GM18861 (cell line): ENCODE results near the gene SGF29.
"Not testable (repeated sequence)": the region's sequence is repeated elsewhere in the genome, so short reads cannot be mapped to it uniquely, and the experiment has no call there.

Experiments
- ATAC-seq: cut with Tn5 transposase; IDR thresholded peaks from one replicate; pipeline ENCODE4 v1.9.1; 2021; ENCODE audit not compliant: unreplicated experiment

The SGF29 gene

DNA sequence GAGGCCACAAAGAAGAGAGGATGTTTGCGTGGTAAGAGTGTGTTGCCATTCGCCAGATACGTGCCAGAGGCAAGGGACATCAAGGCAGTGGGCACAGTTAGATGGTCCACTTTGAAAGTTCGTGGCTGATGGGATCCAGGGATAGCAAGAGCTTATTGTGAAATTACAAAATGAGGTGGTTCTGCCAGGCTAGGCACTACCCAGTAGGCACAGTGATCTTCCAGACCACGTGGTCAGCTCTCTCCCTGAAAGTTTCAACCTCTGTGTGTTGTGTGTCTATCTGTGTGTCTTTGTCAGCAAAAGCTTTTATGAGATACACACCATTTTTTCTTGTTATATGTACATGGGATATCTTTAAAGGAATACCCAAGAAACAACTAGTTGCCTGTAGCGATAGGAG, 9.5 kb downstream of the SGF29 start:
- ATAC-seq = no peak

DNA sequence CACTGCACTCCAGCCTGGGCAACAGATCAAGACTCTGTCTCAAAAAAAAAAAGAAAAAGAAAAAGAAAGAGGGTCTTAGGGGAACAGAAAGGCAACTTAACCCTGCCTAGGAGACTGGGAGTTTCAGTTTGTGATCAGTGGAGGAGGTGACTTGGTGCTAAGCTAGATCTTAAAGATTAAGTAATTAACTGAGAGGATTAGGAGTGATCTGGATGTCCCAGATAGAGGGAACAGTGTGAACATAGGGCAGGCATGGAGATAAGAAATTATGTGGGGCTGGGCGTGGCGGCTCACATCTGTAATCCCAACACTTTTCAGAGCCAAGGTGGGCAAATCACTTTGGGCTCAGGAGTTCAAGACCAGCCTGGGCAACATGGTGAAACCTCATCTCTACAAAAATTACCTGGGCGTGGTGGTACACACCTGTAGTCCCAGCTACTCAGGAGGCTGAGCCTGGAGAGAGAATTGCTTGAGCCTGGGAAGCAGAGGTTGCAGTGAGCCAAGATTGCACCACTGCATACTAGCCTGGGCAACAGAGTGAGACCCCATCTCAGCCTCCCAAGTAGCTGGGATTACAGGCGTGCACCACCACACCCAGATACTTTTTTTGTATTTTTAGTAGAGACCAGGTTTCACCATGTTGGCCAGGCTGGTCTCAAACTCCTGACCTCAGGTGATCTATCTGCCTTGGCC, 12.7 kb downstream of the SGF29 start:
- not testable (repeated sequence) for ATAC-seq

DNA sequence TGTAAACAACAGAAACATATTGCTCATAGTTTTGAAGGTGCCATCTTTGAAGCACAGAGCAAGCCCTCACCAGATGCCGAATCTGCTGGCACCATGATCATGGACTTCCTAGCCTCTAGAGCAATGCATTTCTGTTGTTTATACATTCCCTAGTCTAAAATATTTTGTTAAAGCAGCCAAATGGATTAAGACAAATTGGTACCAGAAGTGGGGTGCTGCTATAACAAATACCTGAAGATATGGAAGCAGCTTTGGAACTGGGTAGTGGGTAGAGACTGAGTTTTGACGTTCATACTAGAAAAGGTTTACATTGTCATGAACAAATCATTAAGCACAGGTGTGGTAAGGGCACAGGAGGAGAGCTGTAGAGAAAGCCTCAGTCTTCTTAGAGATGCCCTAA, 13.6 kb downstream of the SGF29 start:
- no peak for ATAC-seq

DNA sequence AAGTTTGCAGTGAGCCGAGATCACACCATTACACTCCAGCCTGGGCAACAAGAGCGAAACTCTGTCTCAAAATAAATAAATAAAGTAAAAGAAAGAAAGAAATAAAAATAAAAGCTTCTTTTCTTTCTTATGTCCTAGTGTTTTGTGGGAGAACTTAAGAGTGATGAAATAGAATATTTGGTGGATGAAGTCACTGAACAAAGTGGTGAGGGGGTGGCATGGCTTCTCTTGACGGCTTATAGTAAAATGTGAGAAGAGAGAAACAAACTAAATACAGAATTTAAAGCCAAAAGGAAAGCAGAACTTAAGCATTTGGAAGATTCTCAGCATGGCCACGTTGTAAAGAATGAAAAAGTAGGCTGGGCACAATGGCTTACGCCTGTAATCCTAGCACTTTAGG, 15.3 kb downstream of the SGF29 start:
- ATAC-seq = no peak

DNA sequence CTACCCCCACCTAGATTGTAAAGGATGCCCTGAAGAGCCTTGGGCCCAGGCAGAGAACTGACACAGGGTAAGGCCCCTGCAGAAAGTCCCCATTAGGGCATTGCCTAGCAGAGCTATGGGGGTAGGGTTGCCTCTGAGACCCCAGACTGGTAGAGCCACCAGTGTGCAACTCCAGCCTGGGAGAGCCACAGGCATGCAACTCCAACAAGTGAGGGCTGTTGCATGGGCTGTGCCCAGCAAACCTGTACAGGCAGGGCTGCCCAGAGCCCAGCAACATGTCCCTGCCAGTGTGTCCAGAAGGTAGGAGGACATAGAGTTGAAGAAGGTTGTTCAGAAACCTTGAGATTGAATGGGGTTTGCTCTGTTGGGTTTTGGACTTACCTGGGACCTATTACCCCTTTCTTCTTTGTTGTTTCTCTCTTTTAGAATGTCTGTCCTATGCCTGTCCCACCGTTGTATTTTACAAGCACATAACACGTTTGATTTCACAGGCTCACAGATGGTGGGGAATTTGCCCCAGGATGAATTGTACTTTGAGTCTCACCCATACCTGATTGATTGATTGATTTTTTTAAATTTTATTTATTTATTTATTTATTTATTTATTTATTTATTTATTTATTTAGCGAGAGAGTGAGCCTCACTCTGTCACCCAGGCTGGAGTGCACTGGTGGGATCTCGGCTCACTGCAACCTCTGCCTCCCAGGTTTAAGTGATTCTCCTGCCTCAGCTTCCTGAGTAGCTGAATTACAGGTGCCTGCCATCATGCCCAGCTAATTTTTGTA, 16.4 kb downstream of the SGF29 start:
- ATAC-seq = no peak

DNA sequence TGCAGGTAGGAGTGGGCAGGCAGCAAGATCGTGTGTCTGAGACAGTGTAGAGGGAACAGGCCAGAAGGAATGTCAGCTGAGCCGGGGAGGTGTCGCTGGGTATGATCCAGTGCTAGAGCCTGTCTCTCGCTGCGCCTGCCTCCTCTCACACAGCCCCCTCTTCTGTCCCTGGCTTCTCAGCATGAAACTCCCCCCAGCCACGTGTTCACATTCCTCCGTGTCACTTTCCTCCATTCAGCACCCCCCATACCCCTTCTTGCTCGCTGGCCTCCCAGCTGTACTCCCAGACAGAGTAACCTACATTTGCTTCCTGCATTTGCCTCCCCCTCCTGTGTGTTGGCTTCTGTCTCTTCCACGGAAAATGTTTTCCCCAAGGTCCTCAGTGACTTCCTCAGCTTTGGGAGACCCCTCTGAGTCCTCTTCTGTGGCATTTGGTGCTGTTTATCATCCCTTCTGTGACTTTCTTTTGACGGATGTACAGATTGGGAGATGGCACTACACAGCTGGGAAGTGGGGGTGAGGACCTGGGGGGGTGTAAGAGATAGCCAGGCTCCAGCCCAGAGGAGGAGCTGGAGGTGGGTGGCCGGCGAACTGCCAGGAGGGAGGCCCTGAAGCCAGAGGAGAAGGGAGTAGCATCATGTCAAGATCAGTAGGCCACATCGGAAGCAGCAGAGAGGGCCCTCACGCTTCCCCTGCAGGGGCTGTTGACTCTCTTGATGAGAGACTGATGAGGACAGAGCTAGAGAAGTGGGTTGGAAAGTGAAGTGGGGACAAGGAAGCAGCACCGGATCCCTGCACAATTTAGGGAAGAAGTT, 19.2 kb downstream of the SGF29 start:
- ATAC-seq = no peak

DNA sequence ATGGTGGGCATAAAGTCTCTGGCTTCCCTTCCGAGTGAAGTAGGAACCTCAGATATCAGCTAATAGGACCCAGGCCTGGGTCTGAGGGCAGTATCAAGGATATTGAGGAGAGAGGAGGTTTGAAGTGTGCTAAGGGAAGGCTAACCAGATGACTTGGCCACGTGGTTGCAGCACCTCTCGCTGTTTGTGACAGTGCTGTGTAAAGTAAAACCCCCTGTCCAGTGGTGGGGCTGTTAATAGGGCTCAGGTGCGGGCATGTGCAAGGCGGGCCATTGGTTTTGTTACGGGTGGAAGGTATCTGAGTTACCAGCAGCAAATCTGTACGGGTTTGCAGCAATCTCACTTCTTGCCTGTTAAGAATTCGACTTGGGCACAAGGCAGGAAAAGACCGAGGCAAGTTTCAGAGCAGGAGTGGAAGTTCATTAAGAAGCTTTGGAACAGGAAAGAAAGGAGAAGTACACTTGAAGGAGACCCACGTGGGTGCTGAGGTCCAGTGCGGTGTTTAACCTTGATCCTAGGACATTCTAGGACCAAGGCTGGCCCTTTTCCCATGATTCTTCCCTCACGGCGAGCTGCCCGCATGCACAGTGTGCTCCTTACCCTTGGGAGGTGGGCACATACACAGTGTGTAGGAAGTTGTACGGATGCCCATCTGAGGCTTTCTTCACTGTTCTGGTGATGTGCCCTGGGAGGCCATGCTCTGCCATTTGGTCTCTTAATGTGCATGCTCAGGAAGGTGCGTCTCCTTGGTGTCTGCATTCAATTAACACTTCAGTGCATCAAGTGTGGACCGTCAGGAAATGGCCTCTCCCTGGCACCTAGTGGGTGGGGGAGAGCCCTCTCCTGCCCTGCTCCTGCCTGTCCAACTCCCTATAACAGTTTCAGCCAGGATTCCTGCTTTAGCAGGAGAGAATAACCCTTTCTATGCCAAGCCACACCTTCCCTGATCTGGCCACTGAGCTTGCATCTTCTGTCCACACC, 20.3 kb downstream of the SGF29 start:
- no peak for ATAC-seq

DNA sequence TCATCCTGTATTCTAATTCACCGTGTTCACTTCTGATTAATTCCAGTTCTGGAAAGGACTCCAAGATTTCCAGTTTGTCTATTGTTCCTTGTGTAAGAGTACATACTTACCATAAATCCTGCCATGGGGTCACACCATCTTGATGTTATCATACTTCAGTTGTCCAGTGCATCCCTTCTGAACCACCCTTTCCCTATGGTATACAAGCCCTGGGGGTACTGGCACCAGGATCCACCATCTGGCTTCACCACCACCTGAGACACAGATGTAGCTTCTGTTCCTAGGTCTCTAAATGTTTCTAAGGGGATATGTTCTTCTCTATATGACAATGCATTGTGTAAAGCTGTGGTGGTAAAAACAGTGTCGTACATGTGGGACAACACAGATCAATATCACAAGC, 21.2 kb downstream of the SGF29 start:
- ATAC-seq = no peak

DNA sequence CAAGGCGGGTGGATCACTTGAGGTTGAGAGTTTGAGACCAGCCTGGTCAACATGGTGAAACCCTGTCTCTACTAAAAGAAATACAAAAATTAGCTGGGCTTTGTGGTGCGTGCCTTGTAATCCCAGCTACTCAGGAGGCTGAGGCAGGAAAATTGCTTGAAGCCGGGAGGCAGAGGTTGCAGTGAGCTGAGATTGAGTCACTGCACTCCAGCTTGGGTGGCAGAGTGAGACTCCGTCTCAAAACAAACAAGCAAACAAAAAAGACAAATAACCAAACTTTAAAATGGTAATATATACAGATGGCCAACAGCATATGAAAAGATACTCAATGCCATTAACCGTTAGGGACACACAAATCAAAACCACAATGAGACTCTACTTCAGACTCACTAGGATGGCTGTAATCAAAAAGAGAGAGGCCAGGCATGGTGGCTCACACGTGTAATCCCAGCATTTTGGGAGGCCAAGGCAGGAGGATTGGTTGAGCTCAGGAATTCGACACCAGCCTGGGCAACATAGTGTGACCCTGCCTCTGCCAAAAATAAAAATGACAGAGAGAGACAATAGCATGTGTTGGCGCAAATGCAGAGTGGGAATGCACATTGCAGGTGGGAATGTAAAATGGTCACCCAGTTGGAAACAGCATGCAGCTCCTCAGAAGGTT, 21.9 kb downstream of the SGF29 start:
- ATAC-seq = no peak

DNA sequence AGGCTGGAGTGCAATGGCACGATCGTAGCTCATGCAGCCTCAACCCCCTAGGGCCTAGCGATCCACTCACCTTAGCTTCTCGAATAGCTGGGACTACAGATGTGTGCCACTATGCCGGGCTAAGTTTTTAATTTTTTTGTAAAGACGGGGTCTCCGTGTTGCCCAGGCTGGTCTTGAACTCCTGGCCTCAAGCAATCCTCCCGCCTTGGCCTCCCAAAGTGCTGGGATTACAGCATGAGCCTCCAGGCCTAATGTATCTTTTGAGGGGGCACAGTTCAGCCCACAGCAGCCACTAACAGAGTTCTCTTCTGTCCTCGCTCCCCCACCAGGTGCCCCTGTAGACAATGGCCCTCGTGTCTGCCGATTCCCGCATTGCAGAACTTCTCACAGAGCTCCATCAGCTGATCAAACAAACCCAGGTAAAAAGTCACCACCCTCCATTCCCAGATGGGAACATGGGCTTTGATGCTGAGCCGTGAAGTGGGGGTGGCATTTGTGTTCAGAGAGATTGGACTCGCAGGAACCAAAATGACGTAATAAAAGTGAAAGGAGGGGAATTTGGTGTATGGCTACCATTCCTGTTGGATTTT, 27.1 kb downstream of the SGF29 start:
- ATAC-seq = no peak

DNA sequence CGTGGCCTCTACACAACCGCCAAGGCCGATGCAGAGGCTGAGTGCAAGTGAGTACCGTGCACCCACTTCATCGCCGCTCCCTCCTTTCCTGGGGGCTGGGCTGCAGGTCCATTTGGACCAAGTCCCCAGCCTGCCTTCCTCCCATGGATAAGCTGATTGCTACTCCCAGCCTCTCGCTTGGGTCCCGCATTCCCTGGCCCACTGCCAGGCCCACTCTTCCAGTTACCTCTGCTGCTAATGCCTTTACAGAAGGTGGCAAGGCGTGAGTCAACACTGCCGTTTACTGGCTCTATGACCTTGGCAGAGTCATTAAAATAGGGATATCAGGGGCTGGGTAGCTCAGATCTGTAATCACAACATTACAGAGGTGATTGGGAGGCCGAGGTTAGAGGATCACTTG, 32.0 kb downstream of the SGF29 start:
- no peak for ATAC-seq

DNA sequence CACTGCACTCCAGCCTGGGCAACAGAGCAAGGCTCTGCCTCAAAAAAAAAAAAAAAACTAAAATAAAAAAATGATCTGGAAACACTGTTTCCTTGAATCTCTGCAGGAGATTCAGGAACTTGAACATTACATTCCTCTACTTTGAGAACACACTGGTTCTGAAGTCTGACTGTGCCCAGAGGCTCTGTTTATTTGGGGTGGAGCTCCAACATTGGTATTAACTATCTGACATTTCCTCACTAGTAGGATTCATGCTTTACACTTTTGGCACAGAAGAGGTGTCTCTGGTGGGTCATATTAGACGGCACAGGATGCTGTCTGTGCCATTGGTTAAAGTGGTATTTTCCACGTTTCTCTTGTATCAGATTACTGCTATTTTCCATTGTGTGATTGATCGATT, 32.7 kb downstream of the SGF29 start:
- no peak for ATAC-seq

DNA sequence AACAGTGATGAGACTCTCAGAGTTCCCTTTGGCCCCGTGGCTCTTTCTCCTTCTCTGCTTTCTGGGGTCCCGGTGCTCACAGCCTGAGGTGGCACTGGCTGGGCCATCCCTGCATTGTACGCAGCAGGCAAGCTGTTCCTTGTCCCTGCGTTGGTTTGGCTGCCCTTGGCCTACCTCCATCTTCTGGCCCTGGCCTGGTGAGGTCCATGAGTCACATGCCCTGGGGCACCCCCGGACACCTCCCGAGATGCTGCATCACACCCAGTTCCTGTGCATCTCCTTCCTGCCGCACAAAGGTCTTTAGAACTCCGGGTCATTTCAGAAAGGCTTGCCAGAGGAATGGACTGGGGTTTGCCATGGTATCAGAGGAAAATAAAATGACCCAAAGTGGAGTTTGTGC, 33.7 kb downstream of the SGF29 start:
- ATAC-seq = no peak

DNA sequence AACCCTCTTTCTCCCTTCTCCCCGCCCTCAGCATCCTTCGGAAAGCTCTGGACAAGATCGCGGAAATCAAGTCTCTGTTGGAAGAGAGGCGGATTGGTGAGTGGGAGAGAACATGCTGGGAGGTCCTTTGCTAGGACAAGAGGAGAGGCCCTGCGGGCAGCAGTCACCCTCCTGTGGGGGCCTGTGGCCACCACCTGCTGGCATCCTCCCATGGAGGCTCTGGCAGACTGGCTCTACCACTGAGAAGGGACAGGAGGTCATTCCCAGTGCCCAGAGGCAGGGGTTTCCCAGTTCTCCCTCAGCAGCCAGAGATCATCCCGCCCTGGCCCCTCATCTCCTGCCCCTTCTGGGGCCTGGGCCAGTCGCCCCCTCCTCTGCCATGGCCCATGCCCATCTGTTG, 35.3 kb downstream of the SGF29 start:
- no peak for ATAC-seq

DNA sequence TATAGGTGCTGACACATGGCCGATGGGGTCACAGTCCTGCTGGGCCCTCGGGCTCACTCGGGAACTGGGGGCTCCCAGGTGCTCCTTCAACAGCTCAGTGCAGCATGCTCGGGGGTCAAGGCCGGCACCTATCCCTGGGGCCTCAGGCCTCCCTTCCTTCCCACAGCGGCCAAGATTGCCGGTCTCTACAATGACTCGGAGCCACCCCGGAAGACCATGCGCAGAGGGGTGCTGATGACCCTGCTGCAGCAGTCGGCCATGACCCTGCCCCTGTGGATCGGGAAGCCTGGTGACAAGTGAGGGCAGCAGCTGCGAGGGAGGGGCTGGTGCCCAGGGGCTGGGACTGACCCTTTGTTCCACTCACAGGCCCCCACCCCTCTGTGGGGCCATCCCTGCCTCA, 36.2 kb downstream of the SGF29 start:
- ATAC-seq = no peak

DNA sequence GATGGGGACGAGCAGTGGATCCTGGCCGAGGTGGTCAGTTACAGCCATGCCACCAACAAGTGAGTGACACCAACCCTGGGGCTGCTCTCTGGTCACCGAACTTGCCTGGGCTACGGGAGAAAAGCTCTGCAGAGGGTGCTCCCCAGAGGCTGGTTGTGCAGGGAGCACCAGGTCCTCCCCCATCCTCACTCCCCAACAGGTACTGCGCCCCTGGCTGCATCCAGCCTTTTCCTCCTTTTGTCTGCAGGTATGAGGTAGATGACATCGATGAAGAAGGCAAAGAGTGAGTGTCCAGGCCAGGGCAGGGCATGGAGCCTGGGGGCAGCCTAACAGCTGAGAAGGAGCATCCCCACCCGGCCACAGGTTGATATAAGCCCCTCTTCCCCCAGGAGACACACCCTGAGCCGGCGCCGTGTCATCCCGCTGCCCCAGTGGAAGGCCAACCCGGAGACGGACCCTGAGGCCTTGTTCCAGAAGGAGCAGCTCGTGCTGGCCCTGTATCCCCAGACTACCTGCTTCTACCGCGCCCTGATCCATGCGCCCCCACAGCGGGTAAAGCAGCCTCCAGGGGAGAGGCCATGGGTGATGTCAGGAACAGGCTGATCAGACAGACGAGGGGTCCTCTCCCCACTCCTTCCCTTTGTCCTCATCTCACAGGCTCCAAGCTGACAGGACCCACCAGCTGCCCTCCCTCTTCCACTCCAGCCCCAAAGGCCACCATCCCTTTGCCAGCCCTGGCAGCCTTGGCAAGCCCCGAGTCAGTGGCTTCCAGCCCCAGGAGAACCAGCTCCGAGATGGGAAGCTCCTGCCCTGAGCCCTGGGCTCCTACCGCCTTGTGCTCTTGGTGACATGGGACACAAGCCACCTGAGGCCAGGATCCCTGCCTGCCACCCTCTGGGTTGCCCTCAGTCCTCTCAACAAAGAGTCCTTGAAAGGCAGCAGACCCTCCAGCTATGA, 36.9 kb downstream of the SGF29 start:
- no peak for ATAC-seq

DNA sequence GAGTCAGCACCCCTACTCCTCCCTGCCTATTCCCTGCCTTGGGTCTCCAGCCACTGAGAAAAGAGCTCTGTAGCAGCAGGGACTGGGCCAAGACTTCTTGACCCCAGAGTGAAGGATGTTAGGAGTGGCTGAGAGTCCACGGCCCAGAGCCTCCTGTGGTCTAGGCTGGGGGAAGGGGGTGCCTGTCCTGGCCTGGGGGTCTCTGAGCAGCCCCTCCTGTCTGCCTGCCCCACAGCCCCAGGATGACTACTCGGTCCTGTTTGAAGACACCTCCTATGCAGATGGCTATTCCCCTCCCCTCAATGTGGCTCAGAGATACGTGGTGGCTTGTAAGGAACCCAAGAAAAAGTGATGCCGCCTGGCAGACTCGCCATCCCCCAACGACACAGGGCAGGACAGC, 37.6 kb downstream of the SGF29 start:
- ATAC-seq = no peak

DNA sequence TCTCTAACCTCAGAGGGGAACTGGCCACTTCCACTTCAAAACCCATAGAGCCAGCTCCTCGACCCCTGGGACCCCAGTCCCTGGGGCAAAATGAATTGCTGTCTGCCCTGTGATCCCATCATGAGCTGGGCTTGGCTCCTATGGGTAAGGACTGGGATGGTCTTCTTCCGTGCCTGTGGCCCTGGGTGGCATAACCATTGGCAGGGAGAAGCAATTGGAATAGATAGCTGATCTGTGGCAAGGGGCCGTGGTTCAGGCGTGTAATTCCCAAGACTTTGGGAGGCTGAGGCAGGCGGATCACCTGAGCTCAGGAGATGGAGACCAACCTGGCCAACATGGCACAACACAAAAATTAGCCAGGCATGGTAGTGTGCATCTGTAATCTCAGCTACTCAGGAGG, 38.8 kb downstream of the SGF29 start:
- ATAC-seq = no peak
